Measurements from ENCODE around the gene ZNF330. TPM values are rescaled to one million over a fixed set of nuclear protein-coding genes. Genes with fewer than 3 reads are reported as not detected.

The ZNF330 gene
- total RNA-seq, 1 experiment from 2014 or later = 18.9 TPM

DNA sequence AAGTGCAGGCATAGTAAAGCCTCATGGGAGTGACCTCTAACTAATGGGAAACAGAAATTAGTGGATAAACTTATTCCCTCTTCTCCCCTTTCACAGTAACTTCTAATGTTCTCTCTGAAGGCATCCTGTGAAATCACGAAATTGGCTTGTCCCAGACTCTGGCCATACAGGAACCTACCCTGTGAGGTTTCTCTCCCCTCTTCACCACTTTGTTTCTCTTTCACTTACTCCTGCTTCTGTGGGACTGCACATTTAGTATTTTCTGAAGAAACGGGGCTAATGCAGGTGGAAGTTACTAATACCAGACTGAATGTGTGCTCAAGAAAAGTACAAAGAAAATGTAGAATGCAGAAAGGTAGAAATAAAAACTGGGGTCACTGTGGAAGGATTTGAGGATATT is 20.0 kb downstream of the ZNF330 start:
- H3K27ac ChIP-seq (ENCODE audit: low read length) = no peak overlapping the region
- TF ChIP-seq, protein P1, sequence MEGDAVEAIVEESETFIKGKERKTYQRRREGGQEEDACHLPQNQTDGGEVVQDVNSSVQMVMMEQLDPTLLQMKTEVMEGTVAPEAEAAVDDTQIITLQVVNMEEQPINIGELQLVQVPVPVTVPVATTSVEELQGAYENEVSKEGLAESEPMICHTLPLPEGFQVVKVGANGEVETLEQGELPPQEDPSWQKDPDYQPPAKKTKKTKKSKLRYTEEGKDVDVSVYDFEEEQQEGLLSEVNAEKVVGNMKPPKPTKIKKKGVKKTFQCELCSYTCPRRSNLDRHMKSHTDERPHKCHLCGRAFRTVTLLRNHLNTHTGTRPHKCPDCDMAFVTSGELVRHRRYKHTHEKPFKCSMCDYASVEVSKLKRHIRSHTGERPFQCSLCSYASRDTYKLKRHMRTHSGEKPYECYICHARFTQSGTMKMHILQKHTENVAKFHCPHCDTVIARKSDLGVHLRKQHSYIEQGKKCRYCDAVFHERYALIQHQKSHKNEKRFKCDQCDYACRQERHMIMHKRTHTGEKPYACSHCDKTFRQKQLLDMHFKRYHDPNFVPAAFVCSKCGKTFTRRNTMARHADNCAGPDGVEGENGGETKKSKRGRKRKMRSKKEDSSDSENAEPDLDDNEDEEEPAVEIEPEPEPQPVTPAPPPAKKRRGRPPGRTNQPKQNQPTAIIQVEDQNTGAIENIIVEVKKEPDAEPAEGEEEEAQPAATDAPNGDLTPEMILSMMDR (IDR thresholded peaks at IDR 0.05) = no peak
- no peak for TF ChIP-seq TCF7L2 (IDR thresholded peaks at IDR 0.05; ENCODE audit: low read depth, low read length)
- TF ChIP-seq, protein P2, sequence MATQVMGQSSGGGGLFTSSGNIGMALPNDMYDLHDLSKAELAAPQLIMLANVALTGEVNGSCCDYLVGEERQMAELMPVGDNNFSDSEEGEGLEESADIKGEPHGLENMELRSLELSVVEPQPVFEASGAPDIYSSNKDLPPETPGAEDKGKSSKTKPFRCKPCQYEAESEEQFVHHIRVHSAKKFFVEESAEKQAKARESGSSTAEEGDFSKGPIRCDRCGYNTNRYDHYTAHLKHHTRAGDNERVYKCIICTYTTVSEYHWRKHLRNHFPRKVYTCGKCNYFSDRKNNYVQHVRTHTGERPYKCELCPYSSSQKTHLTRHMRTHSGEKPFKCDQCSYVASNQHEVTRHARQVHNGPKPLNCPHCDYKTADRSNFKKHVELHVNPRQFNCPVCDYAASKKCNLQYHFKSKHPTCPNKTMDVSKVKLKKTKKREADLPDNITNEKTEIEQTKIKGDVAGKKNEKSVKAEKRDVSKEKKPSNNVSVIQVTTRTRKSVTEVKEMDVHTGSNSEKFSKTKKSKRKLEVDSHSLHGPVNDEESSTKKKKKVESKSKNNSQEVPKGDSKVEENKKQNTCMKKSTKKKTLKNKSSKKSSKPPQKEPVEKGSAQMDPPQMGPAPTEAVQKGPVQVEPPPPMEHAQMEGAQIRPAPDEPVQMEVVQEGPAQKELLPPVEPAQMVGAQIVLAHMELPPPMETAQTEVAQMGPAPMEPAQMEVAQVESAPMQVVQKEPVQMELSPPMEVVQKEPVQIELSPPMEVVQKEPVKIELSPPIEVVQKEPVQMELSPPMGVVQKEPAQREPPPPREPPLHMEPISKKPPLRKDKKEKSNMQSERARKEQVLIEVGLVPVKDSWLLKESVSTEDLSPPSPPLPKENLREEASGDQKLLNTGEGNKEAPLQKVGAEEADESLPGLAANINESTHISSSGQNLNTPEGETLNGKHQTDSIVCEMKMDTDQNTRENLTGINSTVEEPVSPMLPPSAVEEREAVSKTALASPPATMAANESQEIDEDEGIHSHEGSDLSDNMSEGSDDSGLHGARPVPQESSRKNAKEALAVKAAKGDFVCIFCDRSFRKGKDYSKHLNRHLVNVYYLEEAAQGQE (IDR thresholded peaks at IDR 0.05; ENCODE audit: insufficient read depth in 1 of 2, low read depth in 2 of 2, low read length in 1 of 2) = no peak
- no peak for TF ChIP-seq SIN3A (IDR thresholded peaks at IDR 0.05; ENCODE audit: borderline replicate concordance, insufficient read depth, low read depth, low read length)
- no peak for TF ChIP-seq POLR2AphosphoS5 (IDR thresholded peaks at IDR 0.05; ENCODE audit: low read depth, low read length)
- no peak for DNase-seq (ENCODE audit: low read depth, low spot score)
- ChIA-PET CTCF (no interaction called here), POLR2A (no interaction called here)
- no peak overlapping the region for H3K4me3 ChIP-seq (ENCODE audit: low read depth in 2 of 2, low read length in 2 of 2)
- H3K9me3 ChIP-seq (ENCODE audit: control insufficient read depth, insufficient read depth, low read depth, low read length) = no peaks in the 10 kb centered on the region
- ATAC-seq = no peak
- H3K36me3 ChIP-seq (ENCODE audit: control insufficient read depth, insufficient read depth, low read length) = no peaks in the 10 kb centered on the region
- intact Hi-C loops (cut with micrococcal nuclease; ENCODE audit: unreplicated experiment) = no loop called here
- H3K27me3 ChIP-seq (ENCODE audit: control insufficient read depth, insufficient read depth, low read length) = no peaks in the 10 kb centered on the region
- in situ Hi-C loops (cut with HindIII; ENCODE audit: low pct_unique_long_range_greater_than_20kb, low sequenced_read_pairs) = no loop called here
- no TSS peak for BruUV-seq (replicated peaks)
- no peaks in the 10 kb centered on the region for H3K4me1 ChIP-seq (ENCODE audit: control insufficient read depth, insufficient read depth, low read length)

DNA sequence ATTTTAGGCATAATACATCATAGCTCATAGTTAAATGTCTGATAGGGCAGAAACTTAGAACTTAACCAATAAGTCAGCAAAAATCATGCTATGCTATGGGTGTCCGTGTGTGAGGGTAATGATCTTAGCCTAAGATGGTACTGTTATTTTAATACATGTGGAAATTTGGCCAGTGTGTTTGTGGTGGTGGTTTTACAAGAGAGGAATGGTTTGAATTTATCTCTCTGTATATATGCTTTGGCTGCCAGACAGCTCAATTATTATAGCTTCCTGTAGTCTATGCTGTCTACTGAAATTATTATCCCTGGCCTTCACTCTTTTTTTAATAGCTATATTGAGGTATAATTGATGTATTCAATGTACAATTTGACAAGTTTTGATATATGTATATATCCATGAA is 21.3 kb downstream of the ZNF330 start:
- Histone ChIP-seq H3K27me3 (ENCODE audit: control insufficient read depth, insufficient read depth, low read length) (no peaks in the 10 kb centered on the region), H3K4me1 (ENCODE audit: control insufficient read depth, insufficient read depth, low read length) (no peaks in the 10 kb centered on the region), H3K9me3 (ENCODE audit: control insufficient read depth, insufficient read depth, low read depth, low read length) (no peaks in the 10 kb centered on the region), H3K4me3 (ENCODE audit: low read depth in 2 of 2, low read length in 2 of 2) (no peak overlapping the region), H3K27ac (ENCODE audit: low read length) (no peak overlapping the region), H3K36me3 (ENCODE audit: control insufficient read depth, insufficient read depth, low read length) (no peaks in the 10 kb centered on the region)
- intact Hi-C loops (cut with micrococcal nuclease; ENCODE audit: unreplicated experiment) = no loop called here
- ATAC-seq = no peak
- BruUV-seq (replicated peaks) = no TSS peak
- POLR2A ChIA-PET = interaction anchor here (1.0 kb wide), 1 partner anchor 37 kb away, joined by 6 read pairs; no protein-coding TSS in a partner anchor
- no peak for TF ChIP-seq POLR2AphosphoS5 (IDR thresholded peaks at IDR 0.05; ENCODE audit: low read depth, low read length)
- TF ChIP-seq, protein P1 (IDR thresholded peaks at IDR 0.05) = no peak
- no peak for TF ChIP-seq TCF7L2 (IDR thresholded peaks at IDR 0.05; ENCODE audit: low read depth, low read length)
- no peak for TF ChIP-seq SIN3A (IDR thresholded peaks at IDR 0.05; ENCODE audit: borderline replicate concordance, insufficient read depth, low read depth, low read length)
- TF ChIP-seq, protein P2 (IDR thresholded peaks at IDR 0.05; ENCODE audit: insufficient read depth in 1 of 2, low read depth in 2 of 2, low read length in 1 of 2) = no peak
- in situ Hi-C loops (cut with HindIII; ENCODE audit: low pct_unique_long_range_greater_than_20kb, low sequenced_read_pairs) = no loop called here
- no peak for DNase-seq (ENCODE audit: low read depth, low spot score)
- CTCF ChIA-PET = no interaction called here
